H1 (cell line): ENCODE results near the gene ZNF518B. TPM values are rescaled to one million over a fixed set of nuclear protein-coding genes. Genes with fewer than 3 reads are reported as not detected.
A peak's percentile ranks its signal among the peaks of the same experiment; 100 is the strongest.

ENCODE experiments used
- GABPA ChIP-seq: IDR thresholded peaks from 2 replicates; pipeline ENCODE4 v1.6.1; 2011; ENCODE audit warnings: mild to moderate bottlenecking, low read length, moderate library complexity, borderline replicate concordance; ENCODE audit not compliant: insufficient read depth
- JUN ChIP-seq: IDR thresholded peaks from 2 replicates; pipeline ENCODE4 v1.6.1; 2011; ENCODE audit warnings: low read depth, mild to moderate bottlenecking, improper control_type of control experiment, low read length
- KDM1A ChIP-seq: fragments of 200-600, 300-600 bp; sonication (generic); IDR thresholded peaks from 2 replicates; pipeline ENCODE4 v1.7.1; 2016; ENCODE audit warnings: mild to moderate bottlenecking, low read length, borderline replicate concordance
- NRF1 ChIP-seq: IDR thresholded peaks from 2 replicates; pipeline ENCODE4 v1.6.1; 2011; ENCODE audit warnings: mild to moderate bottlenecking, low read depth, low read length, improper control_type of control experiment
- TAF1 ChIP-seq: IDR thresholded peaks from 2 replicates; pipeline ENCODE4 v1.6.1; 2011; ENCODE audit warnings: mild to moderate bottlenecking, low read depth, low read length
- TAF7 ChIP-seq: optimal IDR thresholded peaks from 2 replicates; pipeline ENCODE3; 2011; ENCODE audit warnings: low read depth, mild to moderate bottlenecking, inconsistent platforms, low read length, moderate library complexity, borderline replicate concordance
- YY1 ChIP-seq: IDR thresholded peaks from 2 replicates; pipeline ENCODE4 v1.6.1; 2011; ENCODE audit warnings: low read depth, mild to moderate bottlenecking, low read length
- polyA plus RNA-seq, 7 experiments: library from polyadenylated mRNA; depleted of rRNA in 3 of 7; stranded (reverse) in 5 of 7; unstranded in 2 of 7; fragments of >200 nt in 5 of 7; fragments of 200-250 nt in 2 of 7; gene quantifications; 1 replicate in 5 of 7; 2 replicates in 1 of 7; 4 replicates in 1 of 7; pipeline versions ENCODE4 v1.2.1 to v1.2.3, GENCODE V29; 2011 to 2013; ENCODE audit warnings: missing spikeins in 2 of 7, mixed read lengths in 2 of 7
- total RNA-seq: library from RNA; stranded (reverse); fragmentation: NEBNext Ultra II Directional; extraction: Animal tissue kit (Norgen Biotek cat#: 25700); gene quantifications from 2 replicates; pipeline ENCODE4 v1.2.1, GENCODE V29; 2021
- TF ChIP-seq, protein P1 (sequence below), 3 experiments: IDR thresholded peaks; 1 replicate in 2 of 3; 2 replicates in 1 of 3; pipeline versions ENCODE4 v1.5.1 to v1.6.1; 2011; ENCODE audit warnings: low read length in 3 of 3, mild to moderate bottlenecking in 3 of 3, inconsistent platforms in 2 of 3, low read depth in 1 of 3, moderate library complexity in 1 of 3; ENCODE audit not compliant: insufficient read depth in 1 of 3; ENCODE audit errors: control extremely low read depth in 1 of 3
- TF ChIP-seq, protein P2 (sequence below): IDR thresholded peaks from 2 replicates; pipeline ENCODE4 v1.6.1; 2012; ENCODE audit warnings: inconsistent platforms

Gene ZNF518B
- total and polyA plus RNA-seq, 2 of the 8 experiments (the other 6 are each of a cell fraction or from before 2014, with no cell fraction given) = 2.9 to 9.0 TPM

DNA sequence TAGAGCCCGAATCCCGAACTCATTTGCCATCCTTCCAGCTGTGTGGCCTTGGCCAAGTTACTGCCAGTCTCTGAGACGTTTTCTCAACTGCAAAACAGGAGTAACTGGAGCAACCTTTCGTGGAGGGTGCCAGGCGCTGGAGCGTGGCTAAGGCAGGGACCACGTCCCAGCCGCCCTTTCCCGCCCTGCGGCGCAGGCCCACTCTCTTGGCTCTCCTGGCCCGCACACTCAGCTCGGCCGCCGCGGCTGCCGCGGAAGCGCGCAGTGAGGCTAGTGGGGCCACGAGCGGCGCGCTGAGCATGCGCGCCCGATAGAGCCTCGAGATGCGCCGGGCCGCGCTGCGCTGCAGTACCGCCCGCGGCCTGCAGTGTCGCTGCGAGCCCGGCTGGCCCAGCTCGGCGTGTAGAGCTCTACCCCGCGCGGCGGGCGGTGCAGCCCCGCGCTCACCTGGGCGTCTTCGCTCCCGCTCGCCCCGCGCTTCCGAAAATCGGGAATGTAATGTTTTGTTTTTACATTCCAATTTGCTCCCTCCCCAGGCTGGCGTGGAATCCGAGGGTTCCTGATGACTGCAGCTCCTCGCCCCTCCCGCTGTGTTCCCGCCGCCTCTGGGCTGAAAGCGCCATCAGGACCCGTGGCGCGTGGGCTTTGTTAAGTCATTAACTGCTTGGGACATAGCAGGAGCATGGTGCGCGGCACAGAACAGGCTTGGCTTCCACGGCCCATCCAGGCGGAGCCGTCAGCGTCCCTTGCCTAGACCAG lies 4.0 kb upstream of the ZNF518B start (continued):
- TF ChIP-seq, protein P1, sequence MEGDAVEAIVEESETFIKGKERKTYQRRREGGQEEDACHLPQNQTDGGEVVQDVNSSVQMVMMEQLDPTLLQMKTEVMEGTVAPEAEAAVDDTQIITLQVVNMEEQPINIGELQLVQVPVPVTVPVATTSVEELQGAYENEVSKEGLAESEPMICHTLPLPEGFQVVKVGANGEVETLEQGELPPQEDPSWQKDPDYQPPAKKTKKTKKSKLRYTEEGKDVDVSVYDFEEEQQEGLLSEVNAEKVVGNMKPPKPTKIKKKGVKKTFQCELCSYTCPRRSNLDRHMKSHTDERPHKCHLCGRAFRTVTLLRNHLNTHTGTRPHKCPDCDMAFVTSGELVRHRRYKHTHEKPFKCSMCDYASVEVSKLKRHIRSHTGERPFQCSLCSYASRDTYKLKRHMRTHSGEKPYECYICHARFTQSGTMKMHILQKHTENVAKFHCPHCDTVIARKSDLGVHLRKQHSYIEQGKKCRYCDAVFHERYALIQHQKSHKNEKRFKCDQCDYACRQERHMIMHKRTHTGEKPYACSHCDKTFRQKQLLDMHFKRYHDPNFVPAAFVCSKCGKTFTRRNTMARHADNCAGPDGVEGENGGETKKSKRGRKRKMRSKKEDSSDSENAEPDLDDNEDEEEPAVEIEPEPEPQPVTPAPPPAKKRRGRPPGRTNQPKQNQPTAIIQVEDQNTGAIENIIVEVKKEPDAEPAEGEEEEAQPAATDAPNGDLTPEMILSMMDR (IDR thresholded peaks at IDR 0.05; ENCODE audit: control extremely low read depth in 1 of 3, insufficient read depth in 1 of 3, low read depth in 1 of 3, low read length in 3 of 3) = peak; percentile 86 to 93 (median 91)
- TF ChIP-seq YY1 = peak; percentile 68; the same call in 1 of the 2 replicates
- TF ChIP-seq, protein P2, sequence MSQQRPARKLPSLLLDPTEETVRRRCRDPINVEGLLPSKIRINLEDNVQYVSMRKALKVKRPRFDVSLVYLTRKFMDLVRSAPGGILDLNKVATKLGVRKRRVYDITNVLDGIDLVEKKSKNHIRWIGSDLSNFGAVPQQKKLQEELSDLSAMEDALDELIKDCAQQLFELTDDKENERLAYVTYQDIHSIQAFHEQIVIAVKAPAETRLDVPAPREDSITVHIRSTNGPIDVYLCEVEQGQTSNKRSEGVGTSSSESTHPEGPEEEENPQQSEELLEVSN = peak; percentile 74
- TF ChIP-seq GABPA = peak; percentile 16; the same call in 1 of the 2 replicates
- 0 out of 2 replicates have a peak, but pooled peaks have one; percentile 49 for TF ChIP-seq TAF1
- TF ChIP-seq KDM1A = peak; percentile 91; the same call in 1 of the 2 replicates
- TF ChIP-seq JUN = no peak
- TF ChIP-seq NRF1 = peak; percentile 74
- peak; percentile 35 for TF ChIP-seq TAF7
